Urothelium cell line (cell line): ENCODE results near the gene ZNF714.
"Not testable (repeated sequence)": the region's sequence is repeated elsewhere in the genome, so short reads cannot be mapped to it uniquely, and the experiment has no call there.

Experiments
- DNase-seq: peaks from one replicate; pipeline ENCODE4 v3.0.0; 2011; ENCODE audit warnings: low spot score, mixed read lengths
- FAIRE-seq: peaks from 2 replicates; lab custom pipeline; 2011; peaks lifted over from hg19 to GRCh38; lab: Jason Lieb, UNC

Gene ZNF714

DNA sequence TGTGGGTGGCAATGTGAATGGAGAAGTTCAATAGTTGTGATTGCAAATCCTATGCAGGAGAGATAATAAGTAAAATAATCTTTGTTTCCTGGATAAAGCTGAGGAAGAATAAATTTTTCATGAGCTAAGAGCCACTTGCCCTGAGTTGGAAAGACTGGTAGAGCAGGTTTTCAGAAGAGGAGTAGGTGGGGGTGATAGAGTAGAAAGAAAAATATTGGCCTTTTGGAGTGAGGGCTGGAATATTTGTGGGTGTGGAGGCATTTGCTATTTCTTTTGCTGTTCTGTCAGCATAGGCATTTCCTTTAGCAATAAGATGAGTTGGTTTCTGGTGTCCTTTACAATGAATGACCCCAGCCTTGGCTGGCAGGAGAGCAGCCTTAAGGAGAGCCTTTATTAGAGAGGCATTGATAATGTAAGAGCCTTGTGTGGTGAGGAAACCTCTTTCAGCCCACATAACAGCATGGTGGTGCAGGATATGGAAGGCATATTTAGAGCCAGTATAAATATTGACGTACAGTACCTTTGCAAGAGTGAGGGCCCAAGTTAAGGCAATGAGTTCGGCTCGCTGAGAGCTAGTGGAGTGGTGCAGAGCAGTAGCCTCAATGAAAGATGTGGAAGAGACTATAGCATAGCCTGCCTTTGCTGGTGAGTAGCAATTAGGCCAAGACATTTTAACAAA is 48.2 kb downstream of the ZNF714 start:
- FAIRE-seq (no peak), DNase-seq (no peak)

DNA sequence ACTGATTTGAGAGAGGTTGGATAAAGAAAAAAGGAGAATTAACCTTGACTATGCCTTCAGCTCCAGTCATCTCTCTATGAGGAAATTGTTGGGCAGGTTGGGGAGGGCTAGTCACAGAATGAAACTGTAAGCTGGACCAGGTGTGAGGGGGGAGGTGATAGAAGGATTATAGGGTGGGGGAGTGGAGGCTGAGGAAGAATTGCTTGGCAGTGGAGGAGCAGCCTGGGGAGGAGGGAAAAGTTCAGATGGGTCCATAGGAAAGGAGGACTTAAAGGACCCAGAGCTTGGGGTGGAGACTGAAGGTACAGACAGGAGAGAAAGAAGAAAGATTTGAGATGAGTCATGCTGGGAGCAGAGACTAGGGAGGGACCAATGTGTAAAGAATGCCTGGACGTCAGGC is 51.6 kb downstream of the ZNF714 start:
- FAIRE-seq, result no peak
- DNase-seq, result no peak

DNA sequence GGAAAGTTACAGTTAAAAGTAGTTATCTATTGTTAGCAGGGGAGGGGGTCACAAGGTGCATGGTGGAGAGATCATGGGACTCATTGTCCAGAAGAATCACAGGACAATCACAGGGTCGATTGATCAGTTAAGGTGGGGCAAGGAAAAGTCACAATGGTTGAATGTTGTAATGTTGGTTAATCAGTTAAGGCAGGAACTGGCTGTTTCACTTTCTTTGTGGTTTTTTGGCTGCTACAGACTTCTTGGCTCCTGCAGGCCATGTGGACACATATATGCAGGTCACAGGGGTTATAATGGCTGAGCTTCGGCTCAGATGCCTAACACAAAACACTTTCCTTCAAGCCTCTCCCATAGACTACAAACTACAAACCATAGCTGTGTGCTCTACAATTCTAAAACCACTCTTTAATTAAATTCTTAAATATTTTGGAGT is 52.9 kb downstream of the ZNF714 start:
- DNase-seq (no peak), FAIRE-seq (no peak)

DNA sequence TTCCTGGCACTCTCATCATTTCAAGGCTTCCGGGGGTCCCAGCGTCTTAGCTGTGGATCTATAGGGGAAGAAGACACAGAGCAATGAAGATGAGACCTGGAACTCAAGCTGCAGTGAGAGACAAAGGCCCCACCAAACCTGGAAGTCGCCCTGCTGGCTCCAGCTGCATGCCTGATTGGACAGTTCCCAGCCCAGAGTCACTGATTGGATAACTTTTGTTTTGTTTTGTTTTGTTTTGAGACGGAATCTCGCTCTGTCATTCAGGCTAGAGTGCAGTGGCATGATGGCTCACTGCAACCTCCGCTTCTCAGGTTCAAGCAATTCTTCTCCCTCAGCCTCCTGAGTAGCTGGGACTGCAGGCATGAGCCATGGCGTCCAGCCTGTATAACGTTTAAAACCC is 53.4 kb downstream of the ZNF714 start:
- DNase-seq, result no peak
- FAIRE-seq, result no peak

DNA sequence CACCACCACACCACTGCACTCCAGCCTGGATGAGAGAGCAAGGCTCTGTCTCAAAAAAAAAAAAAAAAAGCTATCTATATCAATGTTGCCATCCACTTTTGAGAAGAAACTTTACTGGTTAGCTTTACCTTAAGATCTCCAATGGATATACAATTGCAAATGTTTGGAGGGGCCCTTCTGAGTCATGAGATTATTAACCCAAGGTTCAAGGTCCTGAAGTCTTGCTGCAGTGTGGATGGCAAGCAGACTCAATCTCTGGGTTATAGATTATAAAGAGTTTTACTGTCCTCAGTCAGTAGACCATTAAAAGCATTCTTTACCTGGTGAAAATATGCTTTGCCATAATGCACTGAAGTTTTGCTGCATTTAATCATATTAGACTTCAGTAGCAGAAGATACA is 56.1 kb downstream of the ZNF714 start:
- DNase-seq (no peak), FAIRE-seq (no peak)

DNA sequence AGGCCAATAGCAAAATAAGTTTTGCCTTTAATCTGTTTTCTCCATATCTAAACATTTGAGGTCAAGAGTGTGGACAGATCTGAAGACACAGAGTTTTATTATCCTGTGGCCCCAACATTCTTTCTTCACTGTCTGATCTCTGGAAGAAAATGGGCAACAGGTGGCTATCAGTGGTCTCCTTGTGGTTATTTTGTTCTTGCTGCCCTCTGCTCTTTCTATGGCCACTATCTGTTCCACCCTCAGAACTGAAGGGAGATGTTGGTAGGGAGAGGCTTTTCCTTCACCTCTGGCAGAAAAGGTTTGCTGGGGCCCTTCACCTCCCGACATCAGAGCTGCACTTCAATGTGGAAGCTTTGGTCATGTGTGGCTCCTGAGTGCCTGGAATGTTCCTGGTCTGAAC is 59.0 kb downstream of the ZNF714 start:
- not testable (repeated sequence) for FAIRE-seq, DNase-seq

DNA sequence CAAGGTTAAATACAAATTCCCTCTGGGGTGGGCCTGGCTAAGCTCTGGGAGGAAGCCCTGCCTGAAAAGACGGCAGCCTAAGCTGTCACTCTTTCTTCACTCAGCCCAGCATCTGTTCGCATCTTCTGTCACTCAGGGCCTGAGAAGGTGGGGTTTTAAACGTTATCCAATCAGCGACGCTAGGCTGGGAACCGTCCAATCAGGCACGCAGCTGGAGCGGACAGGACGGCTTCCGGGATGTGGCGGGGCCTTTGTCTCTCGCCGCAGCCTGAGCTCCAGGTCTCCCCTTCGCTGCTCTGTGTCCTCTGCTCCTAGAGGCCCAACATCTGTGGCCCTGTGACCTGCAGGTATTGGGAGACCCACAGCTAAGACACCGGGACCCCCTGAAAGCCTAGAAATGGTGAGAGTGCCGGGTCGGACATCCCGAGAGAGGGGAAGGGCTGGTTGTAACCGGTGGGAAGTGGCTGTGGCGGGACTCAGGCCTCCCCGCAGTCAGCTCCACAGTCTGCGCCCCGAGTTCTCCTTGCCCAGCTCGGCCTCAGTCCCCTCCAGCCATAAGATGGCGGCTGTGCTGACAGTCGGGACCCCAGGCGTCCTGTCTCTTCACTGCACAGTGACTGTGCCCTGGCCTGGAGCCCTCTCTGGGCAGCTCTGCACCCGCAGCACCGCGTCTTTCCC is 59.9 kb downstream of the ZNF714 start, which contains the start of gene ZNF431:
Gene ZNF431 (plus strand): TSS at position 254 of the 678 bp plus-strand sequence. CDS start 144 bp downstream, at position 398.
- DNase-seq (no peak), FAIRE-seq (no peak)

DNA sequence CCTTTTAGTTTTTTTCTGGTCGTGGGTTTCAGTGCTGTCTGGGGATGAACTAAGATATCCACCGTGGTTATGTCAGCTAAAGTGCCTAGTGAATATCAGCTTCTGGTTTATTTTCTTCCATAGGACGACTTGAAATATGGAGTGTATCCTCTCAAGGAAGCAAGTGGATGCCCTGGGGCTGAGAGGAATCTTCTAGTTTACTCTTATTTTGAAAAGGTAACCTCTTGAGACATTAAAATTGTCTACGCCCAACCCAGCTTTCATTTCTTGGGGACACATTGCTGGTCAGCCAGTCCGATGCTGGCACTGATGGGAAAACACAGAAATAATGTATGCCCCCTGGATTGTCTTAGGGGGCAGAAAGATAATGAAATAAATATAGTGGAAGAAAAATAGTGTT is 61.4 kb downstream of the ZNF714 start:
- FAIRE-seq, result no peak
- no peak for DNase-seq

DNA sequence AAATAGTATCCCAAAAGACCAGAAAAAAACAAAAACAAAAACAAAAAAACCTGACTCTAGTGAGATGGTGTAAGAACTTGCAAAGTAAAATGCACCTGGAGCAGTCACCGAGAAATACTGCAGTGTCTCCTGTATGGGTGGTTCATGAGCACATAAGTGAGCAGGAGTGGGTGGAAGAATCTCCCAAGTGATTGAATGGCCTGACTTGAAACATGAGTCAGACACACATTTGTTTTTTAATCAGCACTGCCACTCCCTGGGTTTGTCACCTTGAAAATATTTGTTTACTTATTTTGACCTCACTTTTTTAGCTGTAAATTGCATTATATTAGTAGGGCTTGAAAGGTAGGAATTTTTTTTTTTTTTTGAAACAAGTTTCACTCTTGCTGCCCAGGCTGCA is 61.9 kb downstream of the ZNF714 start:
- FAIRE-seq (no peak), DNase-seq (no peak)

DNA sequence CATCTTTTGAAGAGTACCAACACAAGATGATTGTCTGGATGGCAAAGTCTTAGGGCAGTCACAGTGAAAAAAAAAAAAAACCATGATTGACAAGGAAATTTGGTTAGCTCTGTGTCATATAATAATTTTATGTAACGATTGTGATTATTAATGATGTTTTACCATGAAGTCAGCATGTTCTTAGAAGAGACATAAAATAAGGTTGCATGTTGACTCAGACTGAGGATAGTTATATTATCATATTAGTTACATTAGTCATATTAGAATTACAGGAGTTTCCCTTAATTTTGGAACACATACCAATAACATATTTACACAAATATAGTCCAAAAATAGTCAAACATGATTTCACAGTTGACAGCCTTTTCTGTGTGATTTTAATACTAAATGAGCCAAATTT is 65.5 kb downstream of the ZNF714 start:
- no peak for FAIRE-seq

DNA sequence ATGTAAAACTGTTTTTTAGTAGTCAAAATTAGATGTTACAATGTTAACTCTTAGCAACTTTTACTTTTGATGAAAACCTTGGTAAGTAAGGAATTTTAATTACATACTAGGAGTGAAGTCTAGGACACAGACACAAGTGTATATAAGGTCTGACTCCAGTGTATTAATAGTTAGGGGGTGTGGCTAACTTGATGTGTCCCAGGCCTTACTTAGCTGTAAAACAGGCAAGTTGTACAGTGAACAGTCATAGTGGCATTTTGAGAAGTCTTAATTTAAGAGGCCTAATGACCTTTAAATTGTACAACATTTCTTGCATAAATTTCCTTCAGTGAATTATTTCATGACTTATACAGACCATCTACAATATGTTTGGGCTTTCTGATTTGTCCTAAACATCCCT is 66.7 kb downstream of the ZNF714 start:
- no peak for FAIRE-seq
- DNase-seq, result no peak

More for the DNA sequence above, 65.5 kb downstream of the ZNF714 start:
- DNase-seq, result no peak

DNA sequence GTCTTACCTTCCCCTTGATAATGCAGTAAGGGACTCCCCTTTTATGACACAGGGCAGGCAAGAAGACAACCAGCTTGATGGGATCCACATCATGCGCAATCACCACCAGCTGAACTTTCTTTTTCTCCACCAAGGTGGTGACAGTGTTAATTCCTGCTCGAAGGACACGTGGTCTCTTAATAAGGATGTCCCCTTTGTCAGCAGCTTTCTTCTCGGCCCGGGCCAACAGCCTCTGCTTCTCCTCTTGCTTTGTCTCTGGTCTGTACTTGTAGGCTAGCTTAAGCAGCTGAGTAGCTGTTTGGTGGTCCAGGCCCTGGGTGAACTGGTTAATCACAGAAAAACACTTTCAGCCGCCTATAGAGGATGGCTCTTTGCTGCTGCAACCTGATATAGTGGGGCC is 67.9 kb downstream of the ZNF714 start:
- FAIRE-seq (no peak), DNase-seq (no peak)

DNA sequence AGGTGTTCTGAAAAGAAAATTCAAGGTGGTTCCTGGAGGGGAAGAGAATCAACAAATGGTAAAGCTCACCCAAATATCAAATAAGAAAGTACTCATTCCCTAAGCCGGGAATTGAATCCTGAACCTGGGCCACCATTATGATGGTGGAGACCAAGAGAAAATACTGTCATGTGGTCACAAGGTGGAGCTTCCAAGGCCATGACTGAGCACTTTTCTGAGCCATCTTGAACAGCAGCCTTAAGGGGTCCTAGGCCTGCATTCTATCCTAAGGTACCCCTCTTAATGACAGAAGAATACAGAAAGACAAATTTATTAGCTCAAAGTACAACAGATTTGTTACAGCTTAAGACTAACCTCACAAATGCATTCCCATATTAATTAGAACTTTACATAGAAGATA is 69.5 kb downstream of the ZNF714 start:
- DNase-seq (no peak), FAIRE-seq (no peak)

DNA sequence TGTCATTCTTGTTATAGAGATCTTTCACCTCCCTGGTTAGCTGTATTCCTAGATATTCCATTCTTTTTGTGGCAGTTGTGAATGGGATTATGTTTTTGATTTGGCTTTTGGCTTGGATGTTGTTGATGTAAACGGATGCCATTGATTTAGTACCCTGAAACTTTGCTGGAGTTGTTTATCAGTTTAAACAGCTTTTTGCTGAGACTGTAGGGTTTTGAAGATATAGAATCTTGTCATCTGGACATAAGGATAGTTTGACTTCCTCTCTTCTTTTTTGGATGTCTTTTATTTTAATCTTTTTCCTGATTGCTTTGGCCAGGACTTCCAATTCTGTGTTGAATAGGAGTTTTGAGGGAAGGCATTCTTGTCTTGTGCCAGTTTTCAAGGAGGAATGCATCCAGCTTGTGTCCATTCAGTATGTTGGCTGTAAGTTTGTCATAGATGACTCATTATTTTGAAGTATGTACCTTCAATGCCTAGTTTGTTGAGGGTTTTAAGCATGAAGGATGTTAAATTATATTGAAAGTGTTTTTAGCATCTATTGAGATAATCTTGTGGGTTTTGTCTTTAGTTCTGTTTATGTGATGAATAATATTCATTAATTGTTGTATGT is 76.6 kb downstream of the ZNF714 start:
- FAIRE-seq (no peak), DNase-seq (no peak)

DNA sequence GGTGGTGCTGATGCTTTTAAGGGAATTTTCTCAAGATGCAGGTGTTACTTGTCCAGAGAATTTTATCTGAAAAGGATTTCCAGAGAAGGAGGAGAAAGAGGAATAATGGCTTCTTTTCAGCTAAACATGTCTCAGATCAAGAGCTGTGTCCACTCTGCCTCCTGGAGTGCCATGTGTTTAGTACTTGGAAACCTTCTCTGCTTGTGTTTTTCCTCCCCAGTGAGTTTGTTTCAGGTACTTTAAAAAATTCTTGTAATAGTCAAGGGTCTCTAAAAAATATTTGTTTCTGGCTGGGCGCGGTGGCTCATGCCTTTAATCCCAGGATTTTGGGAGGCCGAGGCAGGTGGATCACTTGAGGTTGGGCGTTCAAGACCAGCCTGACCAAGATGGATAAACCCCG is 82.5 kb downstream of the ZNF714 start:
- FAIRE-seq (no peak), DNase-seq (no peak)

DNA sequence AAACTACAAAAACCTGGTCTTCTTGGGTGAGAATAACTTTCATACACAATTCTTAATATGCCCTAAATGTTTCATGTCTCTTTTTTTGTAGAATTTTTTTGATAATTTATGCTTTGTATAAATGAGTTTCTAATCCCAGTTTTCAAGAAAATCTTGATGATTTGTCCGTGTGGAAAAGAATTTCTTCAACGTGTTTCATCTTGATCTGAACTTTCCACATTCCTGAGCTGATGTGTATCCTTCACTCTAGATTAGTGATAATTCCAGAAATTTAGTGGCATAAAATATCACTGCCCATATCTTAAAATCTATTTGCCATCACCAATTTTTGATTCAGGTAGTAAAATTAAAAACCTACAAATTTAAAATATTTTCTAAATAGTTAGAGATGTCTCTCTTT is 84.4 kb downstream of the ZNF714 start:
- DNase-seq, result no peak
- no peak for FAIRE-seq
